Measurements from ENCODE around the gene TSPYL4. TPM values are rescaled to one million over a fixed set of nuclear protein-coding genes. Genes with fewer than 3 reads are reported as not detected.
A peak's percentile ranks its signal among the peaks of the same experiment; 100 is the strongest.

The TSPYL4 gene
- total RNA-seq, 3 donors from 2014 or later = 15.2 to 22.2 (median 19.0) TPM

- H3K27me3 ChIP-seq = no peaks in the 10 kb centered on the region
- intact Hi-C loops (cut with DNase I; ENCODE audit: low total_unique reads) = no loop called here
- TF ChIP-seq POLR2A (IDR thresholded peaks at IDR 0.05) = no peak
- TF ChIP-seq POLR2AphosphoS5 (IDR thresholded peaks at IDR 0.05) = no peak
- TF ChIP-seq CTCF (IDR thresholded peaks at IDR 0.05) = no peak
Measured at GRCh38 chr6:116234689-116235088, 19.2 kb downstream of the TSPYL4 start.

DNA sequence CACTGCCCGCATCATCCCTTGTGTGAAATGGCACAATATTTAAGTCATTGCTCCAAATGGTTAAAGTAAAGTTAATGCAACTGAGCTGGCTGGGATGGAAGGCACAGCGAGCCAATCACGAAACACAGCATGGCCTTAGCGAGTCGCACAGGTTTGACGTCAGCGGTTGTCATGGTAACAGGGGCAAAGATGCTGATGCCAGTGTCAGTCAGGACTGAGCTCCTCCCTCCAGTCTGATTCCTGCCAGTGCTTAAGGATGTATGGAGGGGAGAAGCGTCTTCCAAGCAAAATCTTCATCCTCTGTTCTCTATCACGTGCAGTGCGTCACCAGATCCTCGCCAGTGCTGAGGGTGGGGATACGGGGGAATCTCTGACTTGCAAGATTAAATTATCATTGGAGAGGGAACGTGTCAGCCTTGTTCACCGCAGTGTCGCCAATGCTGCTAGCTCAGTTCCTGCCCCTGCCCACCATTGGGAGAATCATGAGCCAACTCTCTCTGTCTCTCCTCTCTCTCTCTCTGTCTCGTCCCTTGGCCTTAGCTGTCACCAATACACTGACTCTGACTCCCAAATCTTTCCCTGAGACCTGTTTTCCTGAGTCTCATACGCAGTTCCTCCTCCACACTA, 24.5 kb downstream of the TSPYL4 start:
- peak in 1 of 2 donors; percentile 22 for DNase-seq (ENCODE audit: low spot score in 2 of 2)
- Histone ChIP-seq H3K36me3 (peaks cover 4% of the 10 kb centered on the region), H3K9me3 (no peaks in the 10 kb centered on the region), H3K4me3 (peak overlapping the region; percentile 26 to 50 (median 37)), H3K4me1 (no peaks in the 10 kb centered on the region), H3K27me3 (no peaks in the 10 kb centered on the region), H3K27ac (no peak overlapping the region)
- no peak for TF ChIP-seq POLR2AphosphoS5 (IDR thresholded peaks at IDR 0.05)
- TF ChIP-seq POLR2A (IDR thresholded peaks at IDR 0.05) = no peak
- no peak for TF ChIP-seq CTCF (IDR thresholded peaks at IDR 0.05)
- intact Hi-C loops (cut with DNase I; ENCODE audit: low total_unique reads) = no loop called here

More at GRCh38 chr6:116234689-116235088, 19.2 kb downstream of the TSPYL4 start:
- no peak overlapping the region for H3K4me3 ChIP-seq
- H3K27ac ChIP-seq = no peak overlapping the region
- H3K4me1 ChIP-seq = no peaks in the 10 kb centered on the region
- no peak for DNase-seq (ENCODE audit: low spot score in 2 of 2)
- no peaks in the 10 kb centered on the region for H3K9me3 ChIP-seq
- no peaks in the 10 kb centered on the region for H3K36me3 ChIP-seq

- Histone ChIP-seq H3K27me3 (no peaks in the 10 kb centered on the region), H3K4me1 (no peaks in the 10 kb centered on the region), H3K36me3 (peaks cover 4% of the 10 kb centered on the region), H3K4me3 (no peak overlapping the region), H3K27ac (no peak overlapping the region), H3K9me3 (no peaks in the 10 kb centered on the region)
- intact Hi-C loops (cut with DNase I; ENCODE audit: low total_unique reads) = no loop called here
- no peak for TF ChIP-seq CTCF (IDR thresholded peaks at IDR 0.05)
- TF ChIP-seq POLR2A (IDR thresholded peaks at IDR 0.05) = no peak
- no peak for TF ChIP-seq POLR2AphosphoS5 (IDR thresholded peaks at IDR 0.05)
- no peak for DNase-seq (ENCODE audit: low spot score in 2 of 2)
Measured at GRCh38 chr6:116223355-116223754, 30.5 kb downstream of the TSPYL4 start.

DNA sequence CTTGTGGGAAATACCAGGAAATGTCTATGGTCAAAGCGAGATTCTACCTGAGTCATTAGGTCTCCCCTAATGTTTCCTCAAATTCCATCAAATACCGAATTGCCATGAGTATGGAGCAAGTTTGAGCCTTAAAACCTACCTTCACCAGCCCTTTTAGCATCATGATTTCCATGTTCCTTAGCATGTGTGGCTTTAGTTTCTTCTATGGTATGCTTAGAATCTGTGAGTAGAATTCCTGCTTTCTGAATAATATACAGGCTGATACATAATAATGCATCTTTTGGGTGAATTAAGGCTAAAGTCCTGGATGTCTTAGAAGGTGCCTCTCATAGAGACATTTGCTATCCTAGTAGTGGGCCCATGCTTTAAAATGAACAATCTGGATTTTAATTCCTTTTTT, 32.0 kb downstream of the TSPYL4 start:
- no peaks in the 10 kb centered on the region for H3K27me3 ChIP-seq
- intact Hi-C loops (cut with DNase I; ENCODE audit: low total_unique reads) = no loop called here
- H3K9me3 ChIP-seq = no peaks in the 10 kb centered on the region
- no peak overlapping the region for H3K27ac ChIP-seq
- DNase-seq (ENCODE audit: low spot score in 2 of 2) = no peak
- H3K4me3 ChIP-seq = no peak overlapping the region
- peaks cover 4% of the 10 kb centered on the region for H3K36me3 ChIP-seq
- TF ChIP-seq POLR2AphosphoS5 (IDR thresholded peaks at IDR 0.05) = no peak
- TF ChIP-seq POLR2A (IDR thresholded peaks at IDR 0.05) = no peak
- TF ChIP-seq CTCF (IDR thresholded peaks at IDR 0.05) = no peak
- no peaks in the 10 kb centered on the region for H3K4me1 ChIP-seq

GRCh38 chr6:116221067-116221466, 32.8 kb downstream of the TSPYL4 start:
- no peak for TF ChIP-seq POLR2A (IDR thresholded peaks at IDR 0.05)
- no peak for TF ChIP-seq CTCF (IDR thresholded peaks at IDR 0.05)
- TF ChIP-seq POLR2AphosphoS5 (IDR thresholded peaks at IDR 0.05) = no peak

More at GRCh38 chr6:116221067-116221466, 32.8 kb downstream of the TSPYL4 start:
- no peak for DNase-seq (ENCODE audit: low spot score in 2 of 2)
- no peaks in the 10 kb centered on the region for H3K27me3 ChIP-seq
- no peaks in the 10 kb centered on the region for H3K9me3 ChIP-seq
- intact Hi-C loops (cut with DNase I; ENCODE audit: low total_unique reads) = no loop called here
- no peak overlapping the region for H3K4me3 ChIP-seq
- no peaks in the 10 kb centered on the region for H3K36me3 ChIP-seq
- H3K4me1 ChIP-seq = no peaks in the 10 kb centered on the region
- H3K27ac ChIP-seq = no peak overlapping the region
